ENCODE results near the gene COX6B2.
"Not testable (repeated sequence)": the region's sequence is repeated elsewhere in the genome, so short reads cannot be mapped to it uniquely, and the experiment has no call there.

The COX6B2 gene, protein sequence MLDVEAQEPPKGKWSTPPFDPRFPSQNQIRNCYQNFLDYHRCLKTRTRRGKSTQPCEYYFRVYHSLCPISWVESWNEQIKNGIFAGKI

GRCh38 chr19:55354698-55355212 is at the start of gene COX6B2:
TSS of gene COX6B2 (minus strand) at chr19:55354719. CDS start at chr19:55354521, 198 bp downstream.
- no peak for DNase-seq

GRCh38 chr19:55402509-55402908 is 48.0 kb upstream of the COX6B2 start:
- DNase-seq = no peak

DNA sequence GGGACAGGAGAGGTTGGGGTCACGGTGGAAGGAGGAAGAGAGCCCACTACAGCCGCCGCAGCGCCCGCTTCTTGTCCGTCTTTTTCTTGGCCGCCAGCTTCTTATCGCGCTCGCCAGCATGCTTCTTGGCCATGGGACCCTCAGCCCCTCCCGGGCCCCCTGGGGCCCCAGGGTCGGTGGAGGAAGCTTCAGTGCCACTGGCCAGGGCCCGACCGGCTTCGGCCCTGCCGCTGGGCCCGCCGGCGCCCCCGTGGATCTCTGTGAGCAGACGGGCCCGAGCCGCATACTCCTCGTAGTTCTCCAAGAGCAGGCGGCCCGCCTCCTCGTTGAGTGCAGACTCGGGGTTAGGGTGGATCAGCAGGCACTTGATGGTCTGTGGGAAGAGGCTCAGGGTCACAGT is 46.9 kb upstream of the COX6B2 start:
- not testable (repeated sequence) for DNase-seq

- no peak for DNase-seq
Measured at GRCh38 chr19:55400281-55401087, 46.0 kb upstream of the COX6B2 start.

DNA sequence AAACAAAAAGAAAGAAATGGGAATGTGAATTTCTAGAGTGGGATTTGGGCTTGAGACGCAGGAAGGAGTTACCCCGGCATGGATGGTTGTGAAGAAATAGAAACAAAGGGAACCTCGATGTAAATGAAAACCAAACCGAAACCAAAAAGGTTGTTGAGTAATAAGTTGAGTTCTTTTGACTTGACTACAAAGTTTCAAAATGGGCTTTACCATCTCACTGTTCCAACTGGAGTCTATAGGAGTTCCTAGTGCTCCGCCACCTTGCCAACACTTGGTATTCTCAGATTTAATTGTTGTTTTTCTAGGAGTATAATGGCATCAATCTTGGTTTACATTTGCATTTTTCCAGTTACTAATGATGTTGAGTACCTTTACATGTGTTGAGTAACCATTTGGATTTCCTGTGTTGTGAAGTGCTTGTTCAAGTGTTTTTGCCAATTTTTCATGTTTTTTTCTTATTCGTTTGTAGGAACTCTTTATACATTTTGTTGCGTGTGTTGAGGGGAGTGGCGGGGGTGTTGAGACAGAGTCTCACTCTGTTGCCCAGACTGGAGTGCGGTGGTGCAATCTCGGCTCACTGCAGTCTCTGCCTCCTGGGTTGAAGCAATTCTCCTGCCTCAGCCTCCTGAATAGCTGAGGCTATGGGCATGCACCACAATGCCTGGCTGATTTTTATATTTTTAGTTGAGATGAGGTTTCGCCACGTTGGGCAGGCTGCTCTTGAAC is 43.8 kb upstream of the COX6B2 start:
- no peak for DNase-seq

DNA sequence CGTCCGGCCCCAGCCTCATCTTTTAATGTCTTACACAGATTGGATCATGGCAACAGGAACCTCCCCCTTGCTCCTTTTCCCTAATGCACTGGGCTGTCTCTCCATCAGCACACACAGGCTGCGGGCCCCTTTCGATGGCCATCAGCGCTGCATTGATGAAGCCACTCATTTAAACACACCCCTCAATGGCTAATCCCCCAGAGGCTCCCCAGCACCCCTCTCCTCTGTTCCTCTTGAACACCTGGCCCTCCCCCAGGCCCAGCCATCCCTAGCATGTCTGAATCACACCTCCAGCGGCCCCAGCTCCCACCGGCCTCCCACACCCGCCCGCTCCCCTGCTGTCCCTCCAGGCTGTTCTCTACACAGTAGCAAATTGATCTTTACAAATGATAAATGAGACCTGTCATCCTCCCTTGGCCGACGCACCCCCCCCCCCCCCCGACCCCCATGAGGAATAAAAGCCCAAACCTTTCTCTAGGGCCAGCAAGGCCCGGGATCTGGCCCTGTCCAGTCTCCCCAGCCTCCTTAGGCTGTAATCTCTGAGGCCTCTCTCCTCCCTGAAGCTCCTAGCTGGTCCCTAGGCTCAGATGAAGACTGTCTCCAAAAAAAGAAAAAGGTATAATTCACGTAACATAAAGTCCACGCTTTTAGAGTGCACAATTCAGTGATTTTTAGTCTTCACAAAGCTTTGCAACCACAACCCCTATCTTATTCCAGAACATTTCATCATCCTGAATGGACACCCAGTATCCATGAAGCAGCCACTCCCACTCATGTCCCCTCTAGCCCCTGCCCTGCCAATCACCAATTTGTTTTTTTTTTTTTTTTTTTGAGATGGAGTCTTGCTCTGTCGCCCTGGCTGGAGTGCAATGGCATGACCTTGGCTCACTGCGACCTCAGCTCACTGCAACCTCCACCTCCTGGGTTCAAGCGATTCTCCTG is 38.6 kb upstream of the COX6B2 start:
- no peak for DNase-seq

DNA sequence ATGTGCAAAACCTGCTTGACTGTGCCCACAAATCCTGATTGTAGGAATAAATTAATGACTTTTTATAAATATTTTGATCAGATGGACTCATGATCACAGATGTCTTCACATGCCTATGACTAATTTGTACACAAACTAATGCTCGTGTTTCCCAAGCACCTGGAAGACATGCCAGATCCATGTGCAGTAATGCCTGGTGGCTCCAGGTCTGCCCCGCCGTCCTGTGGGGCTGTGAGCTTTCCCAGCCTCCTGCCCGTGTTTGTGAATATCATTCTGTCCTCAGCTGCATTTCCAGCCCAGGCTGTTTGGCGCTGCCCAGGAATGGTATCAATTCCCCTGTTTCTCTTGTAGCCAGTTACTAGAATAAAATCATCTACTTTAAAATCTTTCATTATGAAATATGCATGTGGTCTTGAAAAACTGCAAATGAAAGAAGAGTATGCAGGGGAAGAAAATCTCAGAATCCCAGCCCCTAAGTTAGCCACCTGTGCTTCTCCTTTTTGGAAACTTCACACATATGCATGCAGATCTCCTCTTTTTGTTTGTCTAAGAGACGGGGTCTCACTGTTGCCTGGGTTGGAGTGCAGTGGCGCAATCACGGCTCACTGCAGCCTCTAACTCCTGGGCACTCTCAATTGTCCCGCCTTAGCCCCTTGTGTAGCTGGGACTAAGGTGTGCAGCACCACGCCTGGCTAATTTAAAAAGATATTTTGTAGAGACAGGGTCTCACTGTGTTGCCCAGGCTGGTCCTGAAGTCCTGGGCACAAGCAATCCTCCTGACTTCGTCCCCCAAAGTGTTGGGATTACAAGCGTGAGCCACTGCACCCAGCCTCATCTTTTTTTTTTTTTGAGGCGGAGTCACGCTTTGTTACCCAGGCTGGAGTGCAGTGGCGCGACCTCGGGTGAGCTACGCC is 37.4 kb upstream of the COX6B2 start:
- DNase-seq = no peak

GRCh38 chr19:55391191-55391670 is 36.7 kb upstream of the COX6B2 start:
- peak; percentile 59 for DNase-seq

GRCh38 chr19:55390461-55390880 is 36.0 kb upstream of the COX6B2 start:
- DNase-seq = peak; percentile 25

DNA sequence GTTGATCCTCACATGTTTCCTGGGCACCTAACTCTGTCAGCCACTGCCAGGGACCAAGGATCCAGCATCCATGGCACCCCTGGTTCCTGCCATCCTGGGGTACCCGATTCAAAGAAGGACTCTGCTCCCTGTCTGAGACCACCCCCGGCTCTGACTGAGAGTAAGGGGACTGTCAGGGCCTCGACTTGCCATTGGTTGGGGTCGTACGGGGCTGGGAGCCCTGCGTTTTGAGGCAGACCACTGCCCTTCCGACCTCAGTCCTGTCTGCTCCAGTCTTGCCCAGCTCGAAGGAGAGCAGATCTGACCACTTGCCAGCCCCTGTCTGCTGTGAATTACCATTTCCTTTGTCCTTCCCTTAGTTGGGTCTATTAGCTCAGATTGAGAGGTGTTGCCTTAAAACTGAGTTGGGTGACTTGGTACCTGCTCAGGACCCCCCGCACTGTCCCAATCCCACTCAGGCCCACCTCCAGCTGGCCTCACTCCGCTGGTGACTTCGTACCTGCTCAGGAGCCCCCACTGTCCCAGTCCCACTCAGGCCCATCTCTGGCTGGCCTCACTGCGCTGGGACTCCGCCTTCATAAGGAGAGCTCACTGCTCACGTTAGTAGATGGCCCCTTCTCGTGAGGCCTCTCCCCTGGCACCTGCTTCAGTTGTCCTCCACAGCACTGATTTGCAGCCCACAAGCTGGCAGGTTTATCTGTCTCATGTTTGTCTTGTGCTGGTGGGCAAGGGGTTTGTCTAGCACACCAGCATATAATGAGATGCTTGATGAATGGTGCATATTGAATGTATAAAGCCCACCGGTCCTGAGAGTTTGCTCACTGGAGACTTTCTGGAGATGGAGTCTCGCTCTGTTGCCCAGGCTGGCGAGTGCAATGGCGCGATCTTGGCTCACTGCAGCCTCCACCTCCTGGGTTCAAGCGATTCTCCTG is 35.1 kb upstream of the COX6B2 start:
- no peak for DNase-seq

GRCh38 chr19:55387736-55388497 is 33.4 kb upstream of the COX6B2 start:
- DNase-seq = no peak

DNA sequence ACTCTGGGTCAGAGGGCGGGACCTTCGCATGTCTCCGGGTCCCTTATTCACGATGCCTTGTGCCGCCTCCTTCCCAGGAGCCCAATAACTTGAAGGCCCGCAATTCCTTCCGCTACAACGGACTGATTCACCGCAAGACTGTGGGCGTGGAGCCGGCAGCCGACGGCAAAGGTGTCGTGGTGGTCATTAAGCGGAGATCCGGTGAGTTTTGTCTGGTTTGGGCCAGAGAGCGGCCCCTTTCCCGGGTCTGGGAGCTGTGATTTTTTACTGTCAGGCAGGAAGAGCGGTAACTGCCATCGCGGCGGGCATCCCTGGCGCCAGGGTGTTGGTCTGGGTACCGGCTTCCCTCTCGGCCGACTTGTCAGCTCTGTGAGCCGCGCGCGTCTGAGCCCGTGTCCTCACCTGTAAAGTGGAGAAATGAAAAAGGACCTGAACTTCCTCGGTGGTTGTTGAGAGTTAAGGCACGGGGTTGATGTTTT is 32.0 kb upstream of the COX6B2 start:
- no peak for DNase-seq

DNA sequence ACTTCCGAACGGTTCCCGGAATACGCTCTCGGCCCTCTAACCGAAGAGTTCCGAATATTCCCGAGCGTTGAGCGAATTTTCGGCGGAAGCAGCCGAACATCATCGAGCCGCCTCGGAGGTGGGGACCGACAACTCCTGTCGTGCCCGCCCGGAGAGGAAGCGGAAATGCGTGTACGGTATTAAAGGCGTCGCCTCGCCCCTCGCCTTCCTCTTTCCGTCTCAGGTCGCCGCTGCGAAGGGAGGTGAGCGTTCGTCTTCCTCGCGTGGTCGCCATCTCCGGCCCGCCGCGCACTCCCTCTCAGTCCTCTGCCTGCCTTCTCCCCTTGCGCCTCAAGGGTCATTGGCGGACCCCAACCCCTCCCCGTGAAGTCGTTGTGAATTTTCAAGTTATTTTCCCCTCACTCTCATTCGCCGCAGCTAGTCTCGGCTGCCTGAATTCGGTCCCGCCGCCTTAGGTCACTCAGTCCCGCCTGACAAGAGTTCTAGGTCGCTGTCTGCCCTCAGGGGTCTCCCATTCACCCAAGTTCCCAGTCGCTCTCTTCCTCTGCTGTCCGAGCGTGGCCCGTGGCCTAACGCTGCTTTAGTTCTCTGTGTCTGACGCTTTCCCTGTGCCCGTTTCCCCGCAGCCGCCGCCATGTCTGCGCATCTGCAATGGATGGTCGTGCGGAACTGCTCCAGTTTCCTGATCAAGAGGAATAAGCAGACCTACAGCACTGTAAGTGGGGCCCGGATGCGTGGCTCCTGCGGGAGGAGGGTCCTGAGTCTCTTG is 31.4 kb upstream of the COX6B2 start, which contains the start of gene RPL28:
RPL28 (plus strand) TSS at position 209 of the 769 bp plus-strand sequence; CDS start at position 635, 426 bp downstream.
- DNase-seq = peak; percentile 99

- DNase-seq = peak; percentile 97
Measured at GRCh38 chr19:55384920-55385723, 30.6 kb upstream of the COX6B2 start.

- peak; percentile 70 for DNase-seq
Measured at GRCh38 chr19:55384131-55384919, 29.8 kb upstream of the COX6B2 start, which contains the start of gene TMEM238. TSS of gene TMEM238 (minus strand) at chr19:55384292. CDS start at chr19:55384259, 33 bp downstream.

All from hematopoietic multipotent progenitor cell treated with erythropoietin and hydrocortisone succinate and interleukin-3 and kit ligand, for 8 days (in vitro differentiated cells).